Astrocyte (in vitro differentiated cells and primary cell): Measurements from ENCODE around the gene KIAA0319L.

Experiments used
- CTCF ChIP-seq: IDR thresholded peaks from 2 replicates; pipeline ENCODE4 v1.5.1; 2011; ENCODE audit warnings: low read depth, mild to moderate bottlenecking, inconsistent platforms, low read length, moderate library complexity; ENCODE audit not compliant: insufficient read depth
- EZH2 ChIP-seq: IDR thresholded peaks from 2 replicates; pipeline ENCODE4 v1.6.1; 2012; ENCODE audit warnings: mild to moderate bottlenecking, low read length, inconsistent platforms; ENCODE audit not compliant: insufficient read depth

GRCh38 chr1:35434703-35435102 lies 122.5 kb downstream of the KIAA0319L start:
- TF ChIP-seq CTCF, result no peak
- no peak for TF ChIP-seq EZH2
